NB4 (cell line): ENCODE measurements around the gene P2RX2.

Experiments
- CTCF ChIP-seq: IDR thresholded peaks from one replicate; pipeline ENCODE4 v1.5.1; 2012; ENCODE audit warnings: low read depth, low read length
- MAX ChIP-seq: IDR thresholded peaks from 2 replicates; pipeline ENCODE4 v1.6.1; 2011; ENCODE audit warnings: low read depth, low read length
- POLR2A ChIP-seq: IDR thresholded peaks from 2 replicates; pipeline ENCODE4 v1.6.1; 2011; ENCODE audit warnings: mild to moderate bottlenecking; ENCODE audit not compliant: insufficient read length; ENCODE audit errors: extremely low read depth

- no peak for TF ChIP-seq CTCF
- TF ChIP-seq POLR2A: no peak
- TF ChIP-seq MAX: no peak
These were observed 973 bp downstream of the P2RX2 start for GRCh38 chr12:132619386-132620112.
